Ishikawa (cell line): ENCODE data around the gene IL6.

Experiments
- CEBPB ChIP-seq: IDR thresholded peaks from 2 replicates; pipeline ENCODE4 v1.6.1; 2012
- CREB1 ChIP-seq: IDR thresholded peaks from 2 replicates; pipeline ENCODE4 v1.6.1; 2012; ENCODE audit warnings: low read depth
- EGR1 ChIP-seq: IDR thresholded peaks from 2 replicates; pipeline ENCODE4 v1.6.1; 2012
- EP300 ChIP-seq: IDR thresholded peaks from 2 replicates; pipeline ENCODE4 v1.6.1; 2012; ENCODE audit warnings: borderline replicate concordance
- NFIC ChIP-seq: IDR thresholded peaks from 2 replicates; pipeline ENCODE4 v1.6.1; 2012
- RAD21 ChIP-seq: IDR thresholded peaks from 2 replicates; pipeline ENCODE4 v1.6.1; 2012; ENCODE audit warnings: low read depth
- TAF1 ChIP-seq: IDR thresholded peaks from 2 replicates; pipeline ENCODE4 v1.6.1; 2012; ENCODE audit warnings: low read depth, mild to moderate bottlenecking
- TCF12 ChIP-seq: IDR thresholded peaks from 2 replicates; pipeline ENCODE4 v1.6.1; 2012; ENCODE audit warnings: low read depth
- YY1 ChIP-seq: IDR thresholded peaks from 2 replicates; pipeline ENCODE4 v1.6.1; 2012; ENCODE audit warnings: low read depth
- ZBTB7A ChIP-seq: IDR thresholded peaks from 2 replicates; pipeline ENCODE4 v1.6.1; 2012; ENCODE audit warnings: low read depth
- TF ChIP-seq, protein P1 (sequence below): IDR thresholded peaks from 2 replicates; pipeline ENCODE4 v1.6.1; 2012
- TF ChIP-seq, protein P2 (sequence below): IDR thresholded peaks from 2 replicates; pipeline ENCODE4 v1.6.1; 2012

DNA sequence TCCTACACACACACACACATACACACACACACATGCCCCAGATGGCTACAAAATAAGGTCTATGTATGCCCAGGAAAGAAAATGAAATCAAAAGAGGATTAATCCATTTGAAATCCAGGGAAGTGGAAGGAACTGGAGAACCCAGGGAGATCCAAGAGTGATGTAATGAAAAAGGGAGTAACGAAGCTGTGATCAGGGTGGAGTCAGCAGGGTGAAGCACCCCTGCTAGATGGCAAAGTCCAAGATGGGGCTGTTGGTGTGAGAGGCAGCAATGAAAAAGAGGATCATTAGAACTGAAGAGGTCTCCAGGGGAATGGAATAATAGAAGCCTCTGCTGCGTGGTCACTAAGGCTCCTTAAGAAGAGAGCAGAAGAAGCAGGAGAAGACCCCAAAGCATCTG, 43.6 kb upstream of the IL6 start:
- TF ChIP-seq EP300 (no peak), EGR1 (no peak), TCF12 (no peak), ZBTB7A (no peak), TAF1 (no peak), NFIC (no peak), RAD21 (no peak), CREB1 (no peak), CEBPB (no peak), YY1 (no peak)
- TF ChIP-seq, protein P1, sequence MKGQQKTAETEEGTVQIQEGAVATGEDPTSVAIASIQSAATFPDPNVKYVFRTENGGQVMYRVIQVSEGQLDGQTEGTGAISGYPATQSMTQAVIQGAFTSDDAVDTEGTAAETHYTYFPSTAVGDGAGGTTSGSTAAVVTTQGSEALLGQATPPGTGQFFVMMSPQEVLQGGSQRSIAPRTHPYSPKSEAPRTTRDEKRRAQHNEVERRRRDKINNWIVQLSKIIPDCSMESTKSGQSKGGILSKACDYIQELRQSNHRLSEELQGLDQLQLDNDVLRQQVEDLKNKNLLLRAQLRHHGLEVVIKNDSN = no peak
- TF ChIP-seq, protein P2, sequence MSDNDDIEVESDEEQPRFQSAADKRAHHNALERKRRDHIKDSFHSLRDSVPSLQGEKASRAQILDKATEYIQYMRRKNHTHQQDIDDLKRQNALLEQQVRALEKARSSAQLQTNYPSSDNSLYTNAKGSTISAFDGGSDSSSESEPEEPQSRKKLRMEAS = no peak
